Measurements from ENCODE around the gene UQCRFS1. TPM values are rescaled to one million over a fixed set of nuclear protein-coding genes. Genes with fewer than 3 reads are reported as not detected.
"Not testable (repeated sequence)": the region's sequence is repeated elsewhere in the genome, so short reads cannot be mapped to it uniquely, and the experiment has no call there.

UQCRFS1 gene
- polyA plus RNA-seq, 1 donor (not counting 4 experiments of a cell fraction or from before 2014, with no cell fraction given) = 60.0 TPM

- Histone ChIP-seq H3K9me1 (ENCODE audit: control insufficient read depth, extremely low read depth, insufficient read depth, low read length) (no peaks in the 10 kb centered on the region), H3K36me3 (ENCODE audit: control insufficient read depth in 2 of 2, extremely low read depth in 1 of 2, insufficient read depth in 2 of 2, low read length in 2 of 2) (peaks cover 0 to 5% of the 10 kb centered on the region in 2 experiments), H2AFZ (ENCODE audit: control insufficient read depth, low read length) (no peak overlapping the region), H4K20me1 (ENCODE audit: control insufficient read depth, extremely low read depth, insufficient read depth, low read length) (peaks cover 2% of the 10 kb centered on the region), H3K79me2 (ENCODE audit: control insufficient read depth, insufficient read depth, low read length) (peaks cover 55% of the 10 kb centered on the region), H3K27ac (ENCODE audit: control insufficient read depth, insufficient read depth, low read length) (peak overlapping the region; percentile 92), H3K4me2 (ENCODE audit: control insufficient read depth, extremely low read depth, insufficient read depth, low read depth, low read length) (peak overlapping the region; percentile 88), H3K27me3 (ENCODE audit: control insufficient read depth, extremely low read depth, insufficient read depth, low read length) (no peaks in the 10 kb centered on the region), H3K4me3 (ENCODE audit: control insufficient read depth in 2 of 3, extremely low read depth in 1 of 3, insufficient read depth in 2 of 3, low read depth in 1 of 3, low read length in 3 of 3) (peak overlapping the region; percentile 75 to 81 (median 76)), H3K9ac (ENCODE audit: control insufficient read depth, extremely low read depth, insufficient read depth, low read length) (peak overlapping the region; percentile 85), H3K9me3 (ENCODE audit: control insufficient read depth, low read depth, low read length) (no peaks in the 10 kb centered on the region), H3K4me1 (ENCODE audit: control insufficient read depth, extremely low read depth, insufficient read depth, low read length) (peaks cover 5% of the 10 kb centered on the region)
- dilution Hi-C loops (cut with MboI; ENCODE audit: extremely low pct_ligation_motif_present, low sequenced_read_pairs) = no loop called here
- DNase-seq (ENCODE audit: low read depth, low spot score) (no peak), FAIRE-seq (peak; percentile 36)
- TF ChIP-seq EZH2 (IDR thresholded peaks at IDR 0.05; ENCODE audit: low read length) (no peak), CTCF (optimal IDR thresholded peaks at IDR 0.05 in 1 of 3, IDR thresholded peaks at IDR 0.05 in 1 of 3, conservative IDR thresholded peaks at IDR 0.05 in 1 of 3; ENCODE audit: extremely low read depth in 1 of 3, insufficient read depth in 2 of 3, low read length in 3 of 3) (no peak)
These were observed 1.2 kb downstream of the UQCRFS1 start for GRCh38 chr19:29211562-29212355.

GRCh38 chr19:29211041-29211440 lies 1.9 kb downstream of the UQCRFS1 start:
- H3K4me3 ChIP-seq (ENCODE audit: control insufficient read depth in 2 of 3, extremely low read depth in 1 of 3, insufficient read depth in 2 of 3, low read depth in 1 of 3, low read length in 3 of 3) = peak overlapping the region in 1 of 3 experiments; percentile 76
- not testable (repeated sequence) for DNase-seq (ENCODE audit: low read depth, low spot score); FAIRE-seq

GRCh38 chr19:29210502-29210901 lies 2.4 kb downstream of the UQCRFS1 start:
- dilution Hi-C loops (cut with MboI; ENCODE audit: extremely low pct_ligation_motif_present, low sequenced_read_pairs); H3K9ac ChIP-seq (ENCODE audit: control insufficient read depth, extremely low read depth, insufficient read depth, low read length); FAIRE-seq; H3K36me3 ChIP-seq (ENCODE audit: control insufficient read depth in 2 of 2, extremely low read depth in 1 of 2, insufficient read depth in 2 of 2, low read length in 2 of 2); H2AFZ ChIP-seq (ENCODE audit: control insufficient read depth, low read length); H3K9me3 ChIP-seq (ENCODE audit: control insufficient read depth, low read depth, low read length); H3K27me3 ChIP-seq (ENCODE audit: control insufficient read depth, extremely low read depth, insufficient read depth, low read length); H3K27ac ChIP-seq (ENCODE audit: control insufficient read depth, insufficient read depth, low read length); H3K4me3 ChIP-seq (ENCODE audit: control insufficient read depth in 2 of 3, extremely low read depth in 1 of 3, insufficient read depth in 2 of 3, low read depth in 1 of 3, low read length in 3 of 3); H3K4me2 ChIP-seq (ENCODE audit: control insufficient read depth, extremely low read depth, insufficient read depth, low read depth, low read length); H3K4me1 ChIP-seq (ENCODE audit: control insufficient read depth, extremely low read depth, insufficient read depth, low read length); DNase-seq (ENCODE audit: low read depth, low spot score); H3K9me1 ChIP-seq (ENCODE audit: control insufficient read depth, extremely low read depth, insufficient read depth, low read length); H4K20me1 ChIP-seq (ENCODE audit: control insufficient read depth, extremely low read depth, insufficient read depth, low read length): not testable (repeated sequence)
- H3K79me2 ChIP-seq (ENCODE audit: control insufficient read depth, insufficient read depth, low read length) = peaks cover 58% of the 10 kb centered on the region

More at GRCh38 chr19:29211041-29211440, 1.9 kb downstream of the UQCRFS1 start:
- H3K27me3 ChIP-seq (ENCODE audit: control insufficient read depth, extremely low read depth, insufficient read depth, low read length); H2AFZ ChIP-seq (ENCODE audit: control insufficient read depth, low read length); H3K36me3 ChIP-seq (ENCODE audit: control insufficient read depth in 2 of 2, extremely low read depth in 1 of 2, insufficient read depth in 2 of 2, low read length in 2 of 2); H3K9me3 ChIP-seq (ENCODE audit: control insufficient read depth, low read depth, low read length); H4K20me1 ChIP-seq (ENCODE audit: control insufficient read depth, extremely low read depth, insufficient read depth, low read length); H3K27ac ChIP-seq (ENCODE audit: control insufficient read depth, insufficient read depth, low read length); H3K4me1 ChIP-seq (ENCODE audit: control insufficient read depth, extremely low read depth, insufficient read depth, low read length); dilution Hi-C loops (cut with MboI; ENCODE audit: extremely low pct_ligation_motif_present, low sequenced_read_pairs); H3K9ac ChIP-seq (ENCODE audit: control insufficient read depth, extremely low read depth, insufficient read depth, low read length); H3K9me1 ChIP-seq (ENCODE audit: control insufficient read depth, extremely low read depth, insufficient read depth, low read length): not testable (repeated sequence)
- H3K79me2 ChIP-seq (ENCODE audit: control insufficient read depth, insufficient read depth, low read length) = peaks cover 58% of the 10 kb centered on the region
- peak overlapping the region; percentile 88 for H3K4me2 ChIP-seq (ENCODE audit: control insufficient read depth, extremely low read depth, insufficient read depth, low read depth, low read length)

GRCh38 chr19:29207403-29208187 lies 5.4 kb downstream of the UQCRFS1 start:
- FAIRE-seq = peak; percentile 65
- peaks cover 56% of the 10 kb centered on the region for H3K79me2 ChIP-seq (ENCODE audit: control insufficient read depth, insufficient read depth, low read length)
- not testable (repeated sequence) for H2AFZ ChIP-seq (ENCODE audit: control insufficient read depth, low read length)

More at GRCh38 chr19:29207403-29208187, 5.4 kb downstream of the UQCRFS1 start:
- H3K27ac ChIP-seq (ENCODE audit: control insufficient read depth, insufficient read depth, low read length); H3K9me1 ChIP-seq (ENCODE audit: control insufficient read depth, extremely low read depth, insufficient read depth, low read length); H3K9ac ChIP-seq (ENCODE audit: control insufficient read depth, extremely low read depth, insufficient read depth, low read length); H4K20me1 ChIP-seq (ENCODE audit: control insufficient read depth, extremely low read depth, insufficient read depth, low read length); H3K4me3 ChIP-seq (ENCODE audit: control insufficient read depth in 2 of 3, extremely low read depth in 1 of 3, insufficient read depth in 2 of 3, low read depth in 1 of 3, low read length in 3 of 3); H3K9me3 ChIP-seq (ENCODE audit: control insufficient read depth, low read depth, low read length); DNase-seq (ENCODE audit: low read depth, low spot score); H3K4me2 ChIP-seq (ENCODE audit: control insufficient read depth, extremely low read depth, insufficient read depth, low read depth, low read length); H3K36me3 ChIP-seq (ENCODE audit: control insufficient read depth in 2 of 2, extremely low read depth in 1 of 2, insufficient read depth in 2 of 2, low read length in 2 of 2); H3K27me3 ChIP-seq (ENCODE audit: control insufficient read depth, extremely low read depth, insufficient read depth, low read length); H3K4me1 ChIP-seq (ENCODE audit: control insufficient read depth, extremely low read depth, insufficient read depth, low read length); dilution Hi-C loops (cut with MboI; ENCODE audit: extremely low pct_ligation_motif_present, low sequenced_read_pairs): not testable (repeated sequence)
